LNCAP (cell line): ENCODE results near the gene BTK.
A peak's percentile ranks its signal among the peaks of the same experiment; 100 is the strongest.

Experiments
- CTCF ChIP-seq: fragments of 450-650 bp; IDR thresholded peaks from 2 replicates; pipeline ENCODE4 v1.5.1; 2017; ENCODE audit warnings: mild to moderate bottlenecking

BTK gene

GRCh38 chrX:101391831-101392230 is 5.8 kb upstream of the BTK start:
- no peak for TF ChIP-seq CTCF

GRCh38 chrX:101390664-101391525 is 4.9 kb upstream of the BTK start, which contains the start of gene RPL36A:
RPL36A (plus strand) TSS chrX:101391011; CDS start chrX:101391044, 33 bp downstream.
- peak; percentile 67 for TF ChIP-seq CTCF

GRCh38 chrX:101388604-101389003 is 2.6 kb upstream of the BTK start:
- TF ChIP-seq CTCF, result no peak

GRCh38 chrX:101386542-101386885 is 523 bp upstream of the BTK start:
- TF ChIP-seq CTCF, result no peak

GRCh38 chrX:101385026-101385684 is 836 bp downstream of the BTK start:
- TF ChIP-seq CTCF, result no peak

- TF ChIP-seq CTCF, result no peak
Observed at GRCh38 chrX:101383679-101384205, 2.2 kb downstream of the BTK start.

GRCh38 chrX:101377547-101377946 is 8.4 kb downstream of the BTK start:
- TF ChIP-seq CTCF, result no peak
